Kidney (tissue), 14 donors: Measurements from ENCODE around the gene SLC15A4. TPM values are rescaled to one million over a fixed set of nuclear protein-coding genes. Genes with fewer than 3 reads are reported as not detected.

Experiments
- DNase-seq, 5 donors: peaks; one replicate each; pipeline ENCODE4 v3.0.0-alpha.2; 2013 to 2020
- FAIRE-seq: peaks from 2 replicates; lab custom pipeline; 2012; peaks lifted over from hg19 to GRCh38; lab: Jason Lieb, UNC
- H3K27ac ChIP-seq, 2 donors: one replicate each; pipeline ENCODE4 v1.7.0; 2013; ENCODE audit warnings: low read depth in 2 of 2, low read length in 2 of 2, inconsistent platforms in 1 of 2
- H3K27me3 ChIP-seq: one replicate; pipeline ENCODE4 v1.7.1; 2013; ENCODE audit warnings: low read length, inconsistent platforms; ENCODE audit not compliant: control insufficient read depth, insufficient read depth
- H3K36me3 ChIP-seq, 3 donors: one replicate each; pipeline versions ENCODE4 v1.7.0 to v1.7.1; 2013; ENCODE audit warnings: low read length in 3 of 3, control low read depth in 1 of 3, inconsistent platforms in 1 of 3; ENCODE audit not compliant: insufficient read depth in 3 of 3, control insufficient read depth in 2 of 3
- H3K4me1 ChIP-seq, 3 donors: one replicate each; pipeline versions ENCODE4 v1.7.0 to v1.7.1; 2013; ENCODE audit warnings: low read length in 3 of 3, inconsistent platforms in 1 of 3, low read depth in 1 of 3; ENCODE audit not compliant: control insufficient read depth in 2 of 3, insufficient read depth in 2 of 3
- H3K4me3 ChIP-seq, 3 donors: one replicate each; pipeline versions ENCODE4 v1.7.0 to v1.8.1; 2013; ENCODE audit warnings: low read length in 3 of 3, control low read depth in 1 of 3, inconsistent platforms in 1 of 3
- H3K9ac ChIP-seq, 3 donors: one replicate each; pipeline versions ENCODE4 v1.7.0 to v1.7.1; 2013; ENCODE audit warnings: low read length in 3 of 3, control low read depth in 1 of 3, inconsistent platforms in 1 of 3
- H3K9me3 ChIP-seq, 3 donors: one replicate each; pipeline versions ENCODE4 v1.7.0 to v1.7.1; 2013; ENCODE audit warnings: low read length in 3 of 3, control low read depth in 1 of 3, inconsistent platforms in 1 of 3; ENCODE audit not compliant: control insufficient read depth in 2 of 3, insufficient read depth in 1 of 3
- intact Hi-C: fragments of 100-400 bp; cut with DNase I; formaldehyde crosslinking; loops from one replicate; pipeline ENCODE4 v1.11.1; 2022
- polyA plus RNA-seq: library from polyadenylated mRNA; stranded (reverse); fragments of 350-450 nt; fragmentation: Illumina TruSeq; extraction: RNeasy Lipid Tissue Mini Kit (QIAGEN cat#74804); gene quantifications from one replicate; pipeline ENCODE4 v1.2.3, GENCODE V29; 2014; ENCODE audit warnings: low read depth, low replicate concordance; ENCODE audit not compliant: insufficient read depth
- total RNA-seq: library from RNA; stranded (reverse); fragmentation: NEBNext Ultra II Directional; extraction: Animal tissue kit (Norgen Biotek cat#: 25700); gene quantifications from one replicate; pipeline ENCODE4 v1.2.1, GENCODE V29; 2021
- TF ChIP-seq, protein P1 (sequence below): IDR thresholded peaks from 3 replicates; pipeline ENCODE4 v1.5.1; 2012; ENCODE audit warnings: mild to moderate bottlenecking, moderate library complexity, borderline replicate concordance; ENCODE audit not compliant: insufficient read depth; ENCODE audit errors: extremely low read depth
- donor health status: control.
- donor health status: control.
- donor health status: control.
- donor health status: control.
- donor health status: control.
- donor health status: DM: yes; HTN: yes; CAD: no.
- donor health status: Normal renal cell carcinoma (clear cell type).

The SLC15A4 gene
- total and polyA plus RNA-seq, 2 donors from 2014 or later: 11.3 to 32.4 TPM

DNA sequence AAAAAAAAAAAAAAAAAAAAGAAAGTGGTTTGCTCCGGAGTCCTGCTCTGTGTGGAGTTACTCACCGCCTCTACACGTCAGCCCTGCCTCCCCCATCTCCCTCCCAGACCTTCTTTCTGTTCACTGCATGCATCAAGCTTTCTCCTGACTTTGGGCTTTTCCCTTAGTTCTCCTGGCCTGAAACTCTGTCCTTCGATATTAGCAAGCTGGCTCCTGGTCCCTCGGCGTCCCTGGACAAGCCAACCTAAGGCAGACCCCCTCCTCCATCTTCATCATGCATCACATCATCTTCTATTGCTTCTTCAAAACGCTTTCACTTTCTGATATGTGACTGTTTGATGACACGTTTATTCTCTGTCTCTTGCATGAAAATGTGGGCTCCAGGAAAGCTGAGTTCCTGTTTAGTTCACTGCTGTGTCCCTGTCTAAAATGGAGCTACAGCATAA is 40.6 kb downstream of the SLC15A4 start:
- no peaks in the 10 kb centered on the region for H3K4me1 ChIP-seq
- no peak overlapping the region for H3K4me3 ChIP-seq
- TF ChIP-seq, protein P1, sequence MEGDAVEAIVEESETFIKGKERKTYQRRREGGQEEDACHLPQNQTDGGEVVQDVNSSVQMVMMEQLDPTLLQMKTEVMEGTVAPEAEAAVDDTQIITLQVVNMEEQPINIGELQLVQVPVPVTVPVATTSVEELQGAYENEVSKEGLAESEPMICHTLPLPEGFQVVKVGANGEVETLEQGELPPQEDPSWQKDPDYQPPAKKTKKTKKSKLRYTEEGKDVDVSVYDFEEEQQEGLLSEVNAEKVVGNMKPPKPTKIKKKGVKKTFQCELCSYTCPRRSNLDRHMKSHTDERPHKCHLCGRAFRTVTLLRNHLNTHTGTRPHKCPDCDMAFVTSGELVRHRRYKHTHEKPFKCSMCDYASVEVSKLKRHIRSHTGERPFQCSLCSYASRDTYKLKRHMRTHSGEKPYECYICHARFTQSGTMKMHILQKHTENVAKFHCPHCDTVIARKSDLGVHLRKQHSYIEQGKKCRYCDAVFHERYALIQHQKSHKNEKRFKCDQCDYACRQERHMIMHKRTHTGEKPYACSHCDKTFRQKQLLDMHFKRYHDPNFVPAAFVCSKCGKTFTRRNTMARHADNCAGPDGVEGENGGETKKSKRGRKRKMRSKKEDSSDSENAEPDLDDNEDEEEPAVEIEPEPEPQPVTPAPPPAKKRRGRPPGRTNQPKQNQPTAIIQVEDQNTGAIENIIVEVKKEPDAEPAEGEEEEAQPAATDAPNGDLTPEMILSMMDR: no peak
- no peaks in the 10 kb centered on the region for H3K9me3 ChIP-seq
- H3K36me3 ChIP-seq: no peaks in the 10 kb centered on the region
- no peak overlapping the region for H3K9ac ChIP-seq
- H3K27me3 ChIP-seq: no peaks in the 10 kb centered on the region
- H3K27ac ChIP-seq: no peak overlapping the region
- intact Hi-C loops: no loop called here
- FAIRE-seq (no peak), DNase-seq (peak in 1 of 5 donors; percentile 26)

DNA sequence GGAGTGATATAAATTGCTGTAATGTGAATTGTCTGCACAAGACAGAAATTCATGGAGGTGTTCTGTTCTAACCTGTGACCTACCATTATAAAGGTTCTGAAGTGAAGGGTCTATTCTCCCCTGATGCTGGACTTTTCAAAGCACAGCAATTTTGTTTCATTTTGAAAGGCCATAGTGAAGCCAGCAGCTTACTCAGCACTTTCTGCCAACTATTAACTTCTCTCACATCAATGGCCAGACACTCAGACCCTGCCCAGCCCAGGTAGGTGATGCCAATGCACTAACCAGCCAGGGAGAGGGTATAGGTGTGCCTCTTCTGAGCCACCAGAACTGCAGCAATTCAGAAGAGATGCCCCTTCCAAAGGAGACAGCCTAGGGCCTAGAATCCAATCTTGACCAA is 43.9 kb downstream of the SLC15A4 start:
- TF ChIP-seq, protein P1: no peak
- H3K27ac ChIP-seq: no peak overlapping the region
- no peak for DNase-seq
- no peaks in the 10 kb centered on the region for H3K36me3 ChIP-seq
- H3K9me3 ChIP-seq: no peaks in the 10 kb centered on the region
- no peaks in the 10 kb centered on the region for H3K4me1 ChIP-seq
- no peaks in the 10 kb centered on the region for H3K27me3 ChIP-seq
- H3K4me3 ChIP-seq: no peak overlapping the region
- FAIRE-seq: no peak
- intact Hi-C loops: no loop called here
- no peak overlapping the region for H3K9ac ChIP-seq

DNA sequence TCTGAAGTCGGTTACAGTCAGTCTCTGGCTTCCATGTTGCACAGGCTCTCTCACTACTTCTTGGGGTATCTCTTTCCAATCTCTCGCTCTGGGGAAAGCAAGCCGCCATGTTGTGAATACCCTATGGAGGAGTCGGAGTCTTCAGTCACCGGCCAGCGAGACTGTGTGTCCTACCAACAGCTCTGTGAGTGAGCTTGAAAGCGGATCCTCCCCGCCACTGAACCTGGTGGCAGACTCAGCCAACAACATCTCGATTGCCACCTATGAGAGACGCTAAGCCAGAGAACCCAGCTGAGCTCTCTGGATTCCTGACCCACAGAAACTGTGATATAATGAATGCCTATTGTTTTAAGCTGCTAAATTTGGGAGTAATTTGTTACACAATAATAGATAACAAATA is 51.5 kb downstream of the SLC15A4 start:
- DNase-seq (peak in 1 of 5 donors; percentile 40), FAIRE-seq (no peak)
- intact Hi-C loops: no loop called here

More for the DNA sequence above, 51.5 kb downstream of the SLC15A4 start:
- H3K9ac ChIP-seq: no peak overlapping the region
- no peak overlapping the region for H3K4me3 ChIP-seq
- no peaks in the 10 kb centered on the region for H3K36me3 ChIP-seq
- TF ChIP-seq, protein P1: no peak
- no peaks in the 10 kb centered on the region for H3K9me3 ChIP-seq
- H3K27ac ChIP-seq: no peak overlapping the region
- H3K4me1 ChIP-seq: no peaks in the 10 kb centered on the region
- H3K27me3 ChIP-seq: no peaks in the 10 kb centered on the region
